ENCODE measurements around the gene ZBTB46.

Gene ZBTB46

DNA sequence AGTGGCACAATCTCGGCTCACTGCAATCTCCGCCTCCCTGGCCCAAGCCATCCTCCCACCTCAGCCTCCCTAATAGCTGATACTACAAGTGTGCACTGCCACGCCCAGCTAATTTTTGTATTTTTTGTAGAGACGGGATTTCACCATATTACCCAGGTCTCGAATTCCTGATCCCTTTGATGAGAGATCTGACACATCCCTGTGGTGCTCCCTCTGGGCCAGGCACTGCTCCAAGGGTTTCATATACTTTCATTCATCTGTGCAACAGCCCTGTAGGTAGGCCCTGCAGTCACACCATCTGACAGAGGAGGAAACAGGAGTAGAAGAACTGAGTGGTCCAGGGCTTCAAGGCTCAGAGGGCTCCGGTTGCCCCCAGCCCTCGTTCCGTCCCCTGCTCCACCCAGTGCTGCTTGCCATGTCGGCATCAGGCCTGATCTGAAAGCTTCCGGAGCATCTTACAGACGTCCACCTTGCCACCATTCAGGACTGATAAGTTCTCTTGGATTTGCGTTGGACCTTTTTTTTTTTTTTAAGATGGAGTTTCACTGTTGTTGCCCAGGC is 119.9 kb downstream of the ZBTB46 start:
- DNase-seq (ENCODE audit: low read depth): no peak
- TF ChIP-seq, protein P1, sequence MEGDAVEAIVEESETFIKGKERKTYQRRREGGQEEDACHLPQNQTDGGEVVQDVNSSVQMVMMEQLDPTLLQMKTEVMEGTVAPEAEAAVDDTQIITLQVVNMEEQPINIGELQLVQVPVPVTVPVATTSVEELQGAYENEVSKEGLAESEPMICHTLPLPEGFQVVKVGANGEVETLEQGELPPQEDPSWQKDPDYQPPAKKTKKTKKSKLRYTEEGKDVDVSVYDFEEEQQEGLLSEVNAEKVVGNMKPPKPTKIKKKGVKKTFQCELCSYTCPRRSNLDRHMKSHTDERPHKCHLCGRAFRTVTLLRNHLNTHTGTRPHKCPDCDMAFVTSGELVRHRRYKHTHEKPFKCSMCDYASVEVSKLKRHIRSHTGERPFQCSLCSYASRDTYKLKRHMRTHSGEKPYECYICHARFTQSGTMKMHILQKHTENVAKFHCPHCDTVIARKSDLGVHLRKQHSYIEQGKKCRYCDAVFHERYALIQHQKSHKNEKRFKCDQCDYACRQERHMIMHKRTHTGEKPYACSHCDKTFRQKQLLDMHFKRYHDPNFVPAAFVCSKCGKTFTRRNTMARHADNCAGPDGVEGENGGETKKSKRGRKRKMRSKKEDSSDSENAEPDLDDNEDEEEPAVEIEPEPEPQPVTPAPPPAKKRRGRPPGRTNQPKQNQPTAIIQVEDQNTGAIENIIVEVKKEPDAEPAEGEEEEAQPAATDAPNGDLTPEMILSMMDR (IDR thresholded peaks at IDR 0.05; ENCODE audit: insufficient read depth, low read depth, low read length, missing control alignments): no peak
- no peak overlapping the region for H3K4me3 ChIP-seq (ENCODE audit: low read length)

DNA sequence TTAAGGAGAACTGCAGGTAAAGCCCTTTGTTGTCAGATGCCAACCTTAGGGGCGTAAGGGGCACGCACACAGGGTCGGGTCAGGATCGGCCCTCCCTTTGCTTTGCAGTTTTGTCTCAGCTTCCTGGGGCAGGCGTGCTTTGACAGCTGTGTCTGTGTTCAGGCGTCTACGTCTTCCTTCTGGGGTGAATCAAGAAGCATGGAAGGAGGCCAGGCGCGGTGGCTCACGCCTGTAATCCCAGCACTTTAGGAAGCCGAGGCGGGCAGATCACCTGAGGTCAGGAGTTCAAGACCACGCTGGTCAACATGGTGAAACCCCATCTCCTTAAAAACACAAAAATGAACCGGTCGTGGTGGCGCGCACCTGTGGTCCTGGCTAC is 121.9 kb downstream of the ZBTB46 start:
- DNase-seq (ENCODE audit: low read depth): no peak
- H3K4me3 ChIP-seq (ENCODE audit: low read length): peak overlapping the region; percentile 74
- TF ChIP-seq, protein P1 (IDR thresholded peaks at IDR 0.05; ENCODE audit: insufficient read depth, low read depth, low read length, missing control alignments): no peak

DNA sequence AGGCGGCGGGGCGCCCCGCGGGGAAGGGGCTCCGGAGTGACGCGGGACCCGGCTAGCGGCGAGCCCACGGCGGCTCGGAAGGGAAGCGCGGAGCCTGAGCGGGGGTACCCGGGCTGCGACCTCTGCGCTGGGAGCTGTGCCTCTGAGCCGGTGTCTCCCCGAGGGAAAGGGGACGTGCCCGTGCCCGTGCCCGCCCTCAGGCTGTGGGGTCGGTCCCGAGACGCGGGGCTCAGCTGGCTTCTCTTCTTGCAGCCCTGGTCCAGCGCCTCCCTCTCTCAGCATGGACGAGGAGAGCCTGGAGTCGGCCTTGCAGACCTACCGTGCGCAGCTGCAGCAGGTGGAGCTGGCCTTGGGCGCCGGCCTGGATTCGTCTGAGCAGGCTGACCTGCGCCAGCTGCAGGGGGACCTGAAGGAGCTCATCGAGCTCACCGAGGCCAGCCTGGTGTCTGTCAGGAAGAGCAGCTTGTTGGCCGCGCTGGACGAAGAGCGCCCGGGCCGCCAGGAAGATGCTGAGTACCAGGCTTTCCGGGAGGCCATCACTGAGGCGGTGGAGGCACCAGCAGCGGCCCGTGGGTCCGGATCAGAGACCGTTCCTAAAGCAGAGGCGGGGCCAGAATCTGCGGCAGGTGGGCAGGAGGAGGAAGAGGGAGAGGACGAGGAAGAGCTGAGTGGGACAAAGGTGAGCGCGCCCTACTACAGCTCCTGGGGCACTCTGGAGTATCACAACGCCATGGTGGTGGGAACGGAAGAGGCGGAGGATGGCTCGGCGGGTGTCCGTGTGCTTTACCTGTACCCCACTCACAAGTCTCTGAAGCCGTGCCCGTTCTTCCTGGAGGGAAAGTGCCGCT is 122.5 kb downstream of the ZBTB46 start:
- TF ChIP-seq, protein P1 (IDR thresholded peaks at IDR 0.05; ENCODE audit: insufficient read depth, low read depth, low read length, missing control alignments): no peak
- peak overlapping the region; percentile 74 for H3K4me3 ChIP-seq (ENCODE audit: low read length)
- peak; percentile 35 for DNase-seq (ENCODE audit: low read depth)

DNA sequence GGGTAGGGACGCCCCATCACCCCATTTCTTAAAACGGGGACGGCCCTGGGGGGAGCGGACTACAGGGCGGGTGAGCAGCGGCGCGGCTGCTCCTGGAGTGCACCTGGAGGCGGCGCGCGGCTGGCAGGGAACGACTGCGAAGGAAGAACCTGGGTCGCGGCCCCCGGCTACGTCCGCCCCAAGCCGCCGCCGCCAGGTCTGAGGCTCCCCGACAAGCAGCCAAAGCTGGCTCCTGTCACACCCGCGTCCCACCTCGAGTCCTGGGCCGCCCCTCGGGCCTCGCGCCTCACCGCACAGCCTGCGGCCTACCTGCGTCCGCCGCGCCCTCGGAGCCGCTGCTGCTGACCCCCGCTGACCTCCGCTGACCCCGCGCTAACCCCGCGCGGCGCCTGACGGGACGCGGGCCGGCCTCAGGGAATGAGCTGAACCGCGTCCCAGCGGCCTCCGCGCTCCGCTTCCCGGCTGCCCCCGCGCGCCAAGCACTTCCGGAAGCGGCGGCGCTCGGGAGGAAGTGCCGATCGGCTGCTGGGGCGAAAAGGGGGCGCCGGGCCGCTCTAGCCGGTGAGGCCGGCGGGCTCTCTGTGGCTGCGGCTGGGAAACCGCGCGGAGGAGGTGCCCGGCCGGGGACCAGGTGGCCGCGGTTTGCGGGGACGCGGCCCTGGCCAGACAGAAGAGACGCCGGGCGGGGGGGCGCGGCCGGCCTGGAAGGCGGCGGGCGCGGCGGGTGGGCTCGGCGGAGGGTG is 123.3 kb downstream of the ZBTB46 start, which contains the start of the genes ARFRP1 and ZGPAT:
ARFRP1 (minus strand) TSS at position 419 of the 743 bp plus-strand sequence. CDS start 885 bp downstream, outside the sequence.
ZGPAT (plus strand) TSS at position 482 of the 743 bp plus-strand sequence. CDS start 542 bp downstream, outside the sequence.
- peak; percentile 88 for DNase-seq (ENCODE audit: low read depth)
- TF ChIP-seq, protein P1 (IDR thresholded peaks at IDR 0.05; ENCODE audit: insufficient read depth, low read depth, low read length, missing control alignments): no peak
- peak within 1 kb of the TSS; percentile 74 for H3K4me3 ChIP-seq (ENCODE audit: low read length)

DNA sequence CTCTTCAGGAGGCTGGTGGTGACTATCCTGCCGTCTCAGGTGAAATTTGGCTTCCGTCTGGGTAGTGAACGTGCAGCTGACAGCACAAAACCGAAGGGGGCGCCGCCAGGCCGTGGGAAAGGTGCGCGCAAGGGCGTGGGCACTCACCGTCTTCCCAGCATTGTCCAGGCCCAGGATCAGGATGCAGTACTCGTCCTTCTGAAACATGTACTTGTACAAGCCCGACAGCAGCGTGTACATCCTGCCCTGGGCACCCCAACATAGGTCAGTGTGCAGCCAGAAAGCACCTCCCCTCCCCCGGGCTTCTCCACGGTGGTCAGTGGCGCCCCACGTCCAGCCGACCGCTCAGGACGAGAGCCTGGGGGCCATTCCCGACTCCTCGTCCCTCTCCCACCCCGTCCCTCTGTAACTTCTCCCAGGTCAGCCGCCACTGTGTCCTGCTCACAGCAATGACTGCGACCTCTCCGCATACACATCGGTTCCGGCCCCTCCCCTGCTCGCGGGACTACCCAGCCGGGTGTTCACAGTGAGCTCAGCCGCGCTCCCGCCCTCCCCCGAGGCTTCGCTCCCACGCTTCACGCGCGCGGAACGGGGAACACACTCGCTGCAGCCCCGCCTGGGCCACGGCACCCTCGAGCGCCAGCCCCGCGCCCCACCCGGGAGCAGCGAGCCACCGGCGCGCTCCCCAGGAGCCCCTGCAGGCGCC is 124.1 kb downstream of the ZBTB46 start:
- H3K4me3 ChIP-seq (ENCODE audit: low read length): peak overlapping the region; percentile 74
- TF ChIP-seq, protein P1 (IDR thresholded peaks at IDR 0.05; ENCODE audit: insufficient read depth, low read depth, low read length, missing control alignments): peak; percentile 60
- peak; percentile 77 for DNase-seq (ENCODE audit: low read depth)

DNA sequence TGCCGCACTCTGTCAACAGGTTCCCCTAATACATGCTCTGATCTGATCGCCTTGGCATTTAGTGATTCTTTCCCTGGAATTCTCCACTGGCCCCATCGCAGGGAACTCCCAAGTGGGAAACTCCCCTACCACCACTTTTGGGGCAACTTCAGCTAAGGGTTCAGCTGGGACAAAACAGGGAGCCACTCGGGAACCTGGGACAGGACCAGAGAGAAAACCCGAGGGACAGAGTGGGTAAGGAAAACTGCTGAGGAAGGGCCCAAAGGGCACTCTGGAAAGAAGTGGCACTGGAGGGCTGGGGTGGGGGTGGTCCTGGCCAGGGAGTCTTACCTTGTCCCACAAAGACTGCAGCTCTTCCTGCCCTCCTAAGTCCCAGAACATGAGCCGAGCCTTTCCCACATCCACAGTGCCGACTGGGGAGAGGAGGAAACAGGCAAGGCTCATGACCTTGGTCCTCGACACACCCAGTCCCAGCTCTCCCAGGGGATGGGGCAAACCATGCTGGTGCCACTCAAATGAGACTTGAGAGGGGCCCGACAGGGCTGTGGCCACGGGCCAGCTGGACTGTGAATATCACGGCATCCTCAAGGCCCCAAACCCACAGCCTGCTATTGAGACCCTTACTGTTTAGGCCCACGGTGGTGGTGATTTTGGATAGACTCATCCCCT is 124.9 kb downstream of the ZBTB46 start:
- peak overlapping the region; percentile 74 for H3K4me3 ChIP-seq (ENCODE audit: low read length)
- TF ChIP-seq, protein P1 (IDR thresholded peaks at IDR 0.05; ENCODE audit: insufficient read depth, low read depth, low read length, missing control alignments): no peak
- DNase-seq (ENCODE audit: low read depth): no peak
